Measurements from ENCODE around the gene CNGA1. TPM values are rescaled to one million over a fixed set of nuclear protein-coding genes. Genes with fewer than 3 reads are reported as not detected.

The CNGA1 gene
- total RNA-seq = 1 to 10 TPM; 1.9 to 5.1 (median 2.3) TPM

GRCh38 chr4:48016141-48017107 is at the start of gene CNGA1, which contains the start of gene NIPAL1:
CNGA1 (minus strand) TSS chr4:48016681; CDS start chr4:47952689, 63,992 bp downstream.
NIPAL1 (plus strand) TSS chr4:48016772; CDS start chr4:48016840, 68 bp downstream.
- Histone ChIP-seq H3K9me3 (no peaks in the 10 kb centered on the region), H3K4me3 (peak within 1 kb of the TSS; percentile 54 to 70 (median 69)), H3K27me3 (no peaks in the 10 kb centered on the region), H3K27ac (peak within 1 kb of the TSS; percentile 75 to 88), H3K36me3 (no peaks in the 10 kb centered on the region), H3K4me1 (no peaks in the 10 kb centered on the region)
- peak; percentile 73 to 75 for DNase-seq (ENCODE audit: low spot score in 2 of 2)
- TF ChIP-seq CTCF (IDR thresholded peaks at IDR 0.05) (no peak), POLR2A (IDR thresholded peaks at IDR 0.05) (no peak), POLR2AphosphoS5 (IDR thresholded peaks at IDR 0.05) (peak in 1 of 3 donors; percentile 45)
- intact Hi-C loops (cut with DNase I; ENCODE audit: low total_unique reads) = no loop called here

- no peak for DNase-seq (ENCODE audit: low spot score in 2 of 2)
- no peak overlapping the region for H3K27ac ChIP-seq
- no peaks in the 10 kb centered on the region for H3K9me3 ChIP-seq
- no peaks in the 10 kb centered on the region for H3K36me3 ChIP-seq
- H3K27me3 ChIP-seq = no peaks in the 10 kb centered on the region
- no peaks in the 10 kb centered on the region for H3K4me1 ChIP-seq
- no peak for TF ChIP-seq POLR2AphosphoS5 (IDR thresholded peaks at IDR 0.05)
- TF ChIP-seq CTCF (IDR thresholded peaks at IDR 0.05) = no peak
- TF ChIP-seq POLR2A (IDR thresholded peaks at IDR 0.05) = no peak
- intact Hi-C loops (cut with DNase I; ENCODE audit: low total_unique reads) = no loop called here
- H3K4me3 ChIP-seq = no peak overlapping the region
Observed at GRCh38 chr4:48065587-48066052, 49.1 kb upstream of the CNGA1 start.

GRCh38 chr4:48064349-48064748 is 47.9 kb upstream of the CNGA1 start:
- no peaks in the 10 kb centered on the region for H3K4me1 ChIP-seq
- no peak overlapping the region for H3K27ac ChIP-seq
- H3K27me3 ChIP-seq = no peaks in the 10 kb centered on the region
- no peak for TF ChIP-seq CTCF (IDR thresholded peaks at IDR 0.05)
- no peak for TF ChIP-seq POLR2A (IDR thresholded peaks at IDR 0.05)
- no peak for TF ChIP-seq POLR2AphosphoS5 (IDR thresholded peaks at IDR 0.05)
- no peaks in the 10 kb centered on the region for H3K9me3 ChIP-seq
- intact Hi-C loops (cut with DNase I; ENCODE audit: low total_unique reads) = no loop called here
- H3K4me3 ChIP-seq = no peak overlapping the region
- H3K36me3 ChIP-seq = no peaks in the 10 kb centered on the region
- DNase-seq (ENCODE audit: low spot score in 2 of 2) = no peak

GRCh38 chr4:48058617-48059530 is 42.4 kb upstream of the CNGA1 start:
- DNase-seq (ENCODE audit: low spot score in 2 of 2) = no peak
- Histone ChIP-seq H3K4me3 (no peak overlapping the region), H3K9me3 (no peaks in the 10 kb centered on the region), H3K27ac (no peak overlapping the region), H3K36me3 (no peaks in the 10 kb centered on the region), H3K27me3 (no peaks in the 10 kb centered on the region), H3K4me1 (no peaks in the 10 kb centered on the region)
- TF ChIP-seq POLR2AphosphoS5 (IDR thresholded peaks at IDR 0.05) (no peak), POLR2A (IDR thresholded peaks at IDR 0.05) (no peak), CTCF (IDR thresholded peaks at IDR 0.05) (no peak)
- intact Hi-C loops (cut with DNase I; ENCODE audit: low total_unique reads) = loop anchor here (10.0 kb wide), 1 partner anchor 714 kb away; no protein-coding TSS in a partner anchor
